Stimulated activated naive B cell treated with anti-CD40 and anti-IgM and Interleukin-4, amounts not matched to agents 10 μg/mL and 1 μg/mL and 100 μg/mL, for 72 hours (primary cell): Measurements from ENCODE around the gene PFKP.
A peak's percentile ranks its signal among the peaks of the same experiment; 100 is the strongest.

ENCODE experiments used
- ATAC-seq, 2 donors: fragments of 150-1000 bp; cut with Tn5 transposase; replicated peaks; 2 replicates each; pipeline ENCODE4 v1.10.0; 2021; ENCODE audit warnings: moderate library complexity in 1 of 2
- DNase-seq: peaks from one replicate; pipeline ENCODE4 v3.0.0; 2021
- H3K27ac Mint-ChIP-seq: one replicate; pipeline ENCODE4 v1.8.0; 2022; ENCODE audit warnings: mild to moderate bottlenecking, mixed read lengths
- H3K27me3 Mint-ChIP-seq, 2 donors: one replicate each; pipeline ENCODE4 v1.8.0; 2022; ENCODE audit warnings: mixed read lengths in 2 of 2
- H3K36me3 Mint-ChIP-seq, 2 donors: one replicate each; pipeline ENCODE4 v1.8.0; 2022; ENCODE audit warnings: mixed read lengths in 2 of 2, mild to moderate bottlenecking in 1 of 2
- H3K4me1 Mint-ChIP-seq, 2 donors: one replicate each; pipeline ENCODE4 v1.8.0; 2022; ENCODE audit warnings: mixed read lengths in 2 of 2, mild to moderate bottlenecking in 1 of 2
- H3K4me3 Mint-ChIP-seq, 2 donors: one replicate each; pipeline ENCODE4 v1.8.0; 2022; ENCODE audit warnings: mild to moderate bottlenecking in 2 of 2, mixed read lengths in 2 of 2, moderate library complexity in 1 of 2
- H3K9me3 Mint-ChIP-seq, 2 donors: one replicate each; pipeline ENCODE4 v1.8.0; 2022; ENCODE audit warnings: mixed read lengths in 2 of 2, mild to moderate bottlenecking in 1 of 2

The PFKP gene

DNA sequence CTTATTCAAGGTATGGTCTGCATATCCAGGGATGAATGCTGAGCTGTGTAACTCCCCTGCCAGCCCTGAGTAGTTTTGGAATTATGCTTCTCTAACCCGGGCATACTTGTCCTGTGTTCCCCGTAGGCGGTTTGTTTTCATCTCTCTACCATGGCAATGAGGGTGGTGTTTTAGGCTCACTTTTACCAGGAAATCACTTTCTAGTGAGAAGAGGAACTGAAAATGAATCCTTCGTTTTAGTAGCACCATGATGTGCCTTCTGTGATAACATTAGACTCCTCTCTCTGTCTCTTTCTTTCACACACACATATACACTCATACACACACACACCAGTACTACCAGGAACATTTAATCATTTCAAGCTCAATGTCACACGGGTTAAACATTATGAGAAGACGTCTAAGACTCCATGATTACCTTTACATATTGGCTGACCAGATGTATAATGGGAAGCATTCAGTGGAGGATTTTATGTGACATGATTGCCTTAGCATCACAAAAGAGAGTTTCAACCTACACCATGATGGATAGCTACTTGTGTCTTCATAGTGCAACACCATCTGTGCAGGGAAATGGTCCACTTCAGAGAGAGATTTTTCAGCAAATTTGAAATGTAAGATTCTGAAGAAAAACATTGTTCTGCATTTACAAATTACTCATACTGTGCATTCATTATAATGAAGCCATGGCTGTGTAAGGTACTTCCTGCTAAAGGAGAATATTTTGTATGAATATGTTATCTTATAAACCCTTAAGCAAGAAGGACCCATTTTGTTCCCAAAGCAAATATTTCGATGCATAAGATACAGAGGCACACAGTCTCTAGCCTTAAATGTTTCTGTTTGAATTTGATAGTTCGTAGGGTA, 31.0 kb upstream of the PFKP start:
- ATAC-seq (peak; percentile 83 to 85), DNase-seq (peak; percentile 58)
- peaks cover 20 to 41% of the 10 kb centered on the region in 2 donors for H3K36me3 Mint-ChIP-seq
- H3K4me3 Mint-ChIP-seq = peak overlapping the region; percentile 64 to 70
- H3K27me3 Mint-ChIP-seq = peaks cover 0 to under 1% of the 10 kb centered on the region in 2 donors
- peaks cover 17 to 21% of the 10 kb centered on the region in 2 donors for H3K9me3 Mint-ChIP-seq
- peaks cover 42 to 61% of the 10 kb centered on the region in 2 donors for H3K4me1 Mint-ChIP-seq
- H3K27ac Mint-ChIP-seq = peak overlapping the region; percentile 96

GRCh38 chr10:3037182-3037581, 30.2 kb upstream of the PFKP start:
- H3K4me3 Mint-ChIP-seq = peak overlapping the region; percentile 63 to 70
- peaks cover 17 to 21% of the 10 kb centered on the region in 2 donors for H3K9me3 Mint-ChIP-seq
- peak overlapping the region; percentile 96 for H3K27ac Mint-ChIP-seq
- ATAC-seq = no peak
- H3K36me3 Mint-ChIP-seq = peaks cover 22 to 41% of the 10 kb centered on the region in 2 donors
- DNase-seq = no peak
- peaks cover 0 to 5% of the 10 kb centered on the region in 2 donors for H3K27me3 Mint-ChIP-seq
- H3K4me1 Mint-ChIP-seq = peaks cover 42 to 64% of the 10 kb centered on the region in 2 donors

DNA sequence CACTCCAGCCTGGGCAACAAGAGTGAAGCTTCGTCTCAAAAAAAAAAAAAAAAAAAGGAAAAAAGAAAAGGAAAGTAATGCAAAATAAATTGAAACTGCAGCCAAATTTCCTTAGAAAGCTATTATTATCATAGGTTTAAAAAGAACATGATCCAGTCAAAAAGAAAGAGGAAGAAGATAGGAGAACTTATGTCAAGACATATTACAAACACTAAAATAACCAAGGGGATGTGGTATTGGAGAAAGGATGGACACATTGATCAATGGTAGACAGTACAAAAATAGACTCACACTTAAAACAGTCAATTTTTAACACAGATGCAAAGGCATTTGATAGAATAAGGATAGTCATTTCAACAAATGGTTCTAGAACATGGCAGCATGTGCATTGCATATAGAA, 27.3 kb upstream of the PFKP start:
- DNase-seq (no peak), ATAC-seq (peak; percentile 62 to 68)
- Mint-ChIP-seq H3K9me3 (peaks cover 16 to 20% of the 10 kb centered on the region in 2 donors), H3K4me1 (peaks cover 32 to 61% of the 10 kb centered on the region in 2 donors), H3K27ac (peak overlapping the region; percentile 100), H3K36me3 (peaks cover 22 to 39% of the 10 kb centered on the region in 2 donors), H3K4me3 (peak overlapping the region; percentile 64 to 81), H3K27me3 (peaks cover 1 to 13% of the 10 kb centered on the region in 2 donors)

GRCh38 chr10:3042589-3042988, 24.8 kb upstream of the PFKP start:
- peak overlapping the region; percentile 20 for H3K27ac Mint-ChIP-seq
- ATAC-seq (no peak), DNase-seq (no peak)
- H3K4me3 Mint-ChIP-seq = no peak overlapping the region
- H3K9me3 Mint-ChIP-seq = peaks cover 5 to 8% of the 10 kb centered on the region in 2 donors
- peaks cover 10 to 36% of the 10 kb centered on the region in 2 donors for H3K4me1 Mint-ChIP-seq
- peaks cover 12 to 20% of the 10 kb centered on the region in 2 donors for H3K36me3 Mint-ChIP-seq
- peaks cover 14 to 34% of the 10 kb centered on the region in 2 donors for H3K27me3 Mint-ChIP-seq

DNA sequence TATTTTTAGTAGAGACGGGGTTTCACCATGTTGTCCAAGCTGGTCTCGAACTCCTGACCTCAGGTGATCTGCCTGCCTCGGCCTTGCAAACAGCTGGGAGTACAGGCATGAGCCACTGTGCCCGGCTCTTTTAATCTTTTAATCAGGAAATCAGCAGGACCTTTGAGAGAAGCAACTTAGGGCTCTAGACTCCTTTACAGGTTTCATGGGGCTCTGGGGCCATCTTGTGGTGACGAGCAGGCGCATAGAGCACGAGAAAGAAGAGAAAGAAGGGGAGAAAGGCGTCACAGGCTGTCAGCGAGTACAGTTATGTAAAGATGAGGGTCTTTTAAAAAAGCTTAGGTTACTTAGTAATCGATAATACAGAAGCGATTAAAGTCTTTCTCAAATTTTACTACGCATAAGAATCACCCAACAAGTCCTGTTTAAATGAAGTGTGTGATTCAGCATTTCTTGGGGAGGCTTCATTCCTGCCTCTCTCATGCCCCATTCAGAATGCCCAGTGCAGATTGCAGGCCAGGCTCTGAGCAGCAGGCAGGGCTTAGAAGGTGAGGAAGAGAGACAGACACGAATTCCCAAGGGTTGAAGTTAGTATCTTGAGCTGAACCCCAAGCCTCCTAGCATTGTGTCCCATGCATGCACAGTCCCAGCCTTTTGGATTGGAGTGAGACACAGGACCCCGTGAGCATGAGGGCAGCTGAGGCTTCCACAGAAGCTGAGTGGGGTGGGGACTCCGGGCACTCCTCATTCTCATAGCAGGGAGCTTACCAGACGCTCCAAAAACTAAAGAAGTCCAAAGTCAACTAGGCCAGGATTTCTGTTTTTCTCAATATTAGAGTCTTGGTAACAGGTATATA, 23.6 kb upstream of the PFKP start:
- Mint-ChIP-seq H3K27me3 (peaks cover 24 to 44% of the 10 kb centered on the region in 2 donors), H3K4me3 (no peak overlapping the region), H3K36me3 (peaks cover 6 to 13% of the 10 kb centered on the region in 2 donors), H3K9me3 (peaks cover 3 to 4% of the 10 kb centered on the region in 2 donors), H3K27ac (peak overlapping the region; percentile 82), H3K4me1 (peaks cover 4 to 29% of the 10 kb centered on the region in 2 donors)
- peak; percentile 82 to 84 for ATAC-seq
- DNase-seq = peak; percentile 61

DNA sequence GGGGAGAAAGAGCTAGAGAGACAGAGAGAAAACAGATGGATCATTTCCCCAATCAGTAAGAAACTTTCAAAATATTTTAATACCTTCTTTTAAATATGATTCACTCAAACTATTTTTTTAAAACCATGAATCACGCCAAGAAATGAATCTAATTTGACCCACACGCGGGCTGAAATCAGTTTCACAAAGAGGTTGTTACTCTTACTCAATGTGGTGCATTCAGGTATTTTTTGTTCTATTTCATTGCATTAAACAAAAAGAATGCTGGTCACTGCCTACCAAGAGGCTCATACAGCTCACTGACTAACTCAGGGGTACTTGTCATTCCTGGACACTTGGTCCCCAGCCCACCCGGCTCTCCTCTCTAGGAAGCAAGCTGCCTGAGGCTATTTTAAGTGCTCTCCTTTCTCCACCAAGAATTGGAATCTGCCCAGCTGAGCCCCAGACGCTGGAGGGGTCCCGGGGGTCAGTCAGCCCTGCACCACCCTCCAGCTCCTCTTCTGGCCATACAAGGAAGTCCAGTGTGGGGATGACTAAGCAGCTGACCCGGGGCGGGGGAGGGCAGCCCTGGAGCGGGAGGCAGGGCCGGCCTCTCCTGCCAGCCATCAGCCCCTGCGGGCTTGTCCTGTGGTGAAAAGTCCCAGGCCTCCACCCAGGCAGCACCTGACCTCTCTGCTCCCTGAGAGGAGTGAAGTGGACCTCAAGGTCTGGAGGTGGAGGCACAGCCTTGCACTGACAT, 21.7 kb upstream of the PFKP start:
- Mint-ChIP-seq H3K27me3 (peaks cover 29 to 59% of the 10 kb centered on the region in 2 donors), H3K4me3 (no peak overlapping the region), H3K27ac (peak overlapping the region; percentile 59), H3K4me1 (peaks cover 2 to 21% of the 10 kb centered on the region in 2 donors), H3K9me3 (peaks cover 0 to 1% of the 10 kb centered on the region in 2 donors), H3K36me3 (peaks cover 3 to 4% of the 10 kb centered on the region in 2 donors)
- DNase-seq = no peak
- ATAC-seq = no peak

DNA sequence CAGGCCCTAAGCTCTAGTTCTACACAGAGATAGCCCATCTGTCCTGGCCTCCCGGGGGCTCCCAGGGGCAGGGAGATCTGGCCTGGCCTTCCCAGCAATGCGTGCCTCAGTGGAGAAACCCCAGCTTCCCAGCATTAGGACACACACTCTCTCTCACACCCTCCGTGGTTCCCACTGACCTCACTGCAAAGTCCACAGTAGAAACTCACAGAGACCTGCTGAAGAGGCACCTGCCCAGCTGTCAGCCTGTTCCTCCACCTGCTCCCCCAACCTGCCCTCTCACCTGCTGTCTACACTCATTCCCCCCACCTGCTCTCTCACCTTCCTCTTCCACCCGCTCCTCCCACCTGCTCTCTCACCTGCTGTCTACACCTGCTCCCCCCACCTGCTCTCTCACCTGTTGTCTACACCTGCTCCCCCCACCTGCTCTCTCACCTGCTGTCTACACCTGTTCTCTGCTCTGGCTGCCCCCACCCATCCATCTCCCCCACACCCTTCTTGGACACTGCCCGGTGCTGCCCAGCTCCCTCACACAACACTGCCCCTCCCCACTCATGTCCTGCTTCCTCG, 21.1 kb upstream of the PFKP start:
- Mint-ChIP-seq H3K9me3 (no peaks in the 10 kb centered on the region), H3K36me3 (peaks cover 2% of the 10 kb centered on the region in 2 donors), H3K27ac (no peak overlapping the region), H3K4me3 (no peak overlapping the region), H3K27me3 (peaks cover 29 to 59% of the 10 kb centered on the region in 2 donors), H3K4me1 (peaks cover 0 to 18% of the 10 kb centered on the region in 2 donors)
- ATAC-seq = no peak
- DNase-seq = no peak

- no peaks in the 10 kb centered on the region for H3K9me3 Mint-ChIP-seq
- H3K4me1 Mint-ChIP-seq = peaks cover 0 to 14% of the 10 kb centered on the region in 2 donors
- peaks cover 29 to 55% of the 10 kb centered on the region in 2 donors for H3K27me3 Mint-ChIP-seq
Observed at GRCh38 chr10:3046981-3047547, 20.3 kb upstream of the PFKP start.

GRCh38 chr10:3047596-3047995, 19.8 kb upstream of the PFKP start:
- no peak for ATAC-seq
- Mint-ChIP-seq H3K9me3 (no peaks in the 10 kb centered on the region), H3K27me3 (peaks cover 29 to 55% of the 10 kb centered on the region in 2 donors), H3K27ac (no peak overlapping the region), H3K36me3 (no peaks in the 10 kb centered on the region), H3K4me3 (no peak overlapping the region), H3K4me1 (peaks cover 0 to 12% of the 10 kb centered on the region in 2 donors)
- DNase-seq = no peak

More at GRCh38 chr10:3046981-3047547, 20.3 kb upstream of the PFKP start:
- Mint-ChIP-seq H3K36me3 (no peaks in the 10 kb centered on the region), H3K4me3 (no peak overlapping the region), H3K27ac (no peak overlapping the region)
- ATAC-seq (no peak), DNase-seq (no peak)

- DNase-seq (no peak), ATAC-seq (no peak)
- Mint-ChIP-seq H3K4me1 (peaks cover 0 to 5% of the 10 kb centered on the region in 2 donors), H3K4me3 (no peak overlapping the region), H3K27ac (peak overlapping the region; percentile 20), H3K27me3 (peaks cover 29 to 53% of the 10 kb centered on the region in 2 donors), H3K9me3 (no peaks in the 10 kb centered on the region), H3K36me3 (no peaks in the 10 kb centered on the region)
Observed at GRCh38 chr10:3048119-3049019, 19.0 kb upstream of the PFKP start.

GRCh38 chr10:3051692-3052091, 15.7 kb upstream of the PFKP start:
- Mint-ChIP-seq H3K4me3 (no peak overlapping the region), H3K27ac (no peak overlapping the region), H3K27me3 (peaks cover 27 to 54% of the 10 kb centered on the region in 2 donors), H3K36me3 (no peaks in the 10 kb centered on the region), H3K9me3 (no peaks in the 10 kb centered on the region), H3K4me1 (peaks cover 5% of the 10 kb centered on the region in 2 donors)
- ATAC-seq (no peak), DNase-seq (no peak)

DNA sequence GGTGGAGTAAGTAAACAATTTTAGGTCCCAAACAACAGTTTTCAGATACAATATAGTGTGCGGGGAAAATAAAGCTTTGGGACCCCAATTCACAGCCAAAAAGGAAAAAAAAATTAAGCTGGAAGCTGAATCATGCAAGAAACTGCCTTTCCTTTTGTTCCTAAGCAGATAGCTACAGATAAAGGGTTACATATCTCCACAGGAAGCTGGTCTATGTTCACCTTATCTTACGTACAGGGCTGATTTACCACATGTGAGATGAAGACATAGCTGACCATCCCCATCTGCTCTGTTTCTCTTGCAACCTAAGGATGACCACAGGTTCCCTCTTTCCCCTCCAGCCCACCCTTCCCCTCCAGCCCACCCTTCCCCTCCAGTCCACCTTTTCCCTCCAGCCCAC, 14.2 kb upstream of the PFKP start:
- Mint-ChIP-seq H3K9me3 (no peaks in the 10 kb centered on the region), H3K4me3 (no peak overlapping the region), H3K27me3 (peaks cover 18 to 40% of the 10 kb centered on the region in 2 donors), H3K4me1 (peaks cover 7 to 8% of the 10 kb centered on the region in 2 donors), H3K36me3 (no peaks in the 10 kb centered on the region), H3K27ac (no peak overlapping the region)
- DNase-seq (no peak), ATAC-seq (no peak)
